Ishikawa (cell line): ENCODE measurements around the gene ECE2.

Experiments used
- EP300 ChIP-seq: IDR thresholded peaks from 2 replicates; pipeline ENCODE4 v1.6.1; 2012; ENCODE audit warnings: borderline replicate concordance
- REST ChIP-seq: IDR thresholded peaks from 2 replicates; pipeline ENCODE4 v1.6.1; 2012; ENCODE audit warnings: low read depth, mild to moderate bottlenecking
- TCF12 ChIP-seq: IDR thresholded peaks from 2 replicates; pipeline ENCODE4 v1.6.1; 2012; ENCODE audit warnings: low read depth
- YY1 ChIP-seq: IDR thresholded peaks from 2 replicates; pipeline ENCODE4 v1.6.1; 2012; ENCODE audit warnings: low read depth
- ZBTB7A ChIP-seq: IDR thresholded peaks from 2 replicates; pipeline ENCODE4 v1.6.1; 2012; ENCODE audit warnings: low read depth

GRCh38 chr3:184305577-184305976 is 29.8 kb downstream of the ECE2 start:
- TF ChIP-seq REST (no peak), TCF12 (no peak), ZBTB7A (no peak), YY1 (no peak), EP300 (no peak)
